ENCODE measurements around the gene CNTNAP5.

Gene CNTNAP5

GRCh38 chr2:124091721-124092120 is 66.6 kb downstream of the CNTNAP5 start:
- no peak overlapping the region for H3K4me3 ChIP-seq (ENCODE audit: low read length)
- TF ChIP-seq ZNF274 (IDR thresholded peaks at IDR 0.05; ENCODE audit: low read depth, low read length), result no peak

- no peak for TF ChIP-seq ZNF274 (IDR thresholded peaks at IDR 0.05; ENCODE audit: low read depth, low read length)
- no peak overlapping the region for H3K4me3 ChIP-seq (ENCODE audit: low read length)
Observed at GRCh38 chr2:124092651-124093050, 67.6 kb downstream of the CNTNAP5 start.

- H3K4me3 ChIP-seq (ENCODE audit: low read length), result no peak overlapping the region
- no peak for TF ChIP-seq ZNF274 (IDR thresholded peaks at IDR 0.05; ENCODE audit: low read depth, low read length)
Observed at GRCh38 chr2:124104914-124105313, 79.8 kb downstream of the CNTNAP5 start.

- H3K4me3 ChIP-seq (ENCODE audit: low read length), result no peak overlapping the region
- no peak for TF ChIP-seq ZNF274 (IDR thresholded peaks at IDR 0.05; ENCODE audit: low read depth, low read length)
Observed at GRCh38 chr2:124112206-124112605, 87.1 kb downstream of the CNTNAP5 start.

GRCh38 chr2:124112966-124113365 is 87.9 kb downstream of the CNTNAP5 start:
- no peak overlapping the region for H3K4me3 ChIP-seq (ENCODE audit: low read length)
- no peak for TF ChIP-seq ZNF274 (IDR thresholded peaks at IDR 0.05; ENCODE audit: low read depth, low read length)

- TF ChIP-seq ZNF274 (IDR thresholded peaks at IDR 0.05; ENCODE audit: low read depth, low read length), result no peak
- no peak overlapping the region for H3K4me3 ChIP-seq (ENCODE audit: low read length)
Observed at GRCh38 chr2:124120246-124120645, 95.2 kb downstream of the CNTNAP5 start.

GRCh38 chr2:124121106-124121505 is 96.0 kb downstream of the CNTNAP5 start:
- TF ChIP-seq ZNF274 (IDR thresholded peaks at IDR 0.05; ENCODE audit: low read depth, low read length), result no peak
- H3K4me3 ChIP-seq (ENCODE audit: low read length), result no peak overlapping the region

- TF ChIP-seq ZNF274 (IDR thresholded peaks at IDR 0.05; ENCODE audit: low read depth, low read length), result no peak
- H3K4me3 ChIP-seq (ENCODE audit: low read length), result no peak overlapping the region
Observed at GRCh38 chr2:124121760-124122275, 96.7 kb downstream of the CNTNAP5 start.

- no peak overlapping the region for H3K4me3 ChIP-seq (ENCODE audit: low read length)
- no peak for TF ChIP-seq ZNF274 (IDR thresholded peaks at IDR 0.05; ENCODE audit: low read depth, low read length)
Observed at GRCh38 chr2:124122340-124122739, 97.3 kb downstream of the CNTNAP5 start.

GRCh38 chr2:124131276-124131675 is 106.2 kb downstream of the CNTNAP5 start:
- no peak for TF ChIP-seq ZNF274 (IDR thresholded peaks at IDR 0.05; ENCODE audit: low read depth, low read length)
- H3K4me3 ChIP-seq (ENCODE audit: low read length), result no peak overlapping the region

GRCh38 chr2:124136110-124136509 is 111.0 kb downstream of the CNTNAP5 start:
- no peak overlapping the region for H3K4me3 ChIP-seq (ENCODE audit: low read length)
- TF ChIP-seq ZNF274 (IDR thresholded peaks at IDR 0.05; ENCODE audit: low read depth, low read length), result no peak

GRCh38 chr2:124138076-124138475 is 113.0 kb downstream of the CNTNAP5 start:
- H3K4me3 ChIP-seq (ENCODE audit: low read length), result no peak overlapping the region
- no peak for TF ChIP-seq ZNF274 (IDR thresholded peaks at IDR 0.05; ENCODE audit: low read depth, low read length)

- no peak for TF ChIP-seq ZNF274 (IDR thresholded peaks at IDR 0.05; ENCODE audit: low read depth, low read length)
- H3K4me3 ChIP-seq (ENCODE audit: low read length), result no peak overlapping the region
Observed at GRCh38 chr2:124145982-124146381, 120.9 kb downstream of the CNTNAP5 start.

GRCh38 chr2:124147552-124147951 is 122.5 kb downstream of the CNTNAP5 start:
- TF ChIP-seq ZNF274 (IDR thresholded peaks at IDR 0.05; ENCODE audit: low read depth, low read length), result no peak
- no peak overlapping the region for H3K4me3 ChIP-seq (ENCODE audit: low read length)

- TF ChIP-seq ZNF274 (IDR thresholded peaks at IDR 0.05; ENCODE audit: low read depth, low read length), result no peak
- no peak overlapping the region for H3K4me3 ChIP-seq (ENCODE audit: low read length)
Observed at GRCh38 chr2:124149571-124149970, 124.5 kb downstream of the CNTNAP5 start.

- TF ChIP-seq ZNF274 (IDR thresholded peaks at IDR 0.05; ENCODE audit: low read depth, low read length), result no peak
- no peak overlapping the region for H3K4me3 ChIP-seq (ENCODE audit: low read length)
Observed at GRCh38 chr2:124151691-124152090, 126.6 kb downstream of the CNTNAP5 start.
